SU-DHL-6 (cell line): ENCODE results near the gene TMEM192.

Experiments
- H2AFZ ChIP-seq: fragments of 200-600 bp; sonication (generic); 2 replicates; pipeline ENCODE4 v1.6.1; 2014; ENCODE audit warnings: low read depth, mild to moderate bottlenecking, moderate library complexity, mixed read lengths, antibody characterized with exemption, low read length; ENCODE audit not compliant: severe bottlenecking
- H3F3A ChIP-seq: fragments of 200-600 bp; shearing (Covaris generic); 2 replicates; pipeline ENCODE4 v1.6.0; 2016; ENCODE audit warnings: antibody characterized with exemption, mild to moderate bottlenecking; ENCODE audit not compliant: insufficient read depth
- H3K27ac ChIP-seq: fragments of 200-600 bp; sonication (generic); 2 replicates; pipeline ENCODE4 v1.5.1; 2016; ENCODE audit warnings: low read depth, mild to moderate bottlenecking, low read length, moderate library complexity, mixed read lengths
- H3K27me3 ChIP-seq: fragments of 200-600 bp; sonication (generic), shearing (Covaris generic); 2 replicates; pipeline ENCODE4 v1.6.0; 2014; ENCODE audit warnings: mild to moderate bottlenecking, low read length
- H3K36me3 ChIP-seq: fragments of 200-600 bp; sonication (generic); 2 replicates; pipeline ENCODE4 v1.6.1; 2014; ENCODE audit warnings: mild to moderate bottlenecking, low read length, mixed read lengths
- H3K4me2 ChIP-seq: fragments of 300-600, 200-600 bp; shearing (Covaris generic), sonication (generic); 2 replicates; pipeline ENCODE4 v1.6.0; 2014; ENCODE audit warnings: low read length, low read depth, mild to moderate bottlenecking; ENCODE audit not compliant: poor library complexity, severe bottlenecking
- H3K4me3 ChIP-seq: fragments of 200-600 bp; sonication (generic); 2 replicates; pipeline ENCODE4 v1.5.1; 2014; ENCODE audit warnings: antibody characterized with exemption, low read length, mild to moderate bottlenecking, mixed read lengths; ENCODE audit not compliant: insufficient read depth, poor library complexity, severe bottlenecking
- H3K79me2 ChIP-seq: fragments of 200-600 bp; sonication (generic); 2 replicates; pipeline ENCODE4 v1.6.1; 2014; ENCODE audit warnings: mild to moderate bottlenecking, low read length, moderate library complexity; ENCODE audit not compliant: insufficient read depth
- H3K9ac ChIP-seq: fragments of 200-600 bp; sonication (generic); 2 replicates; pipeline ENCODE4 v1.7.0; 2014; ENCODE audit warnings: mild to moderate bottlenecking, low read length
- H3K9me2 ChIP-seq: fragments of 200-600 bp; sonication (generic); replicated peaks from 2 replicates; pipeline ENCODE4 v1.6.1; 2014; ENCODE audit warnings: low read length; ENCODE audit not compliant: insufficient read depth
- H3K9me3 ChIP-seq: fragments of 200-600 bp; sonication (generic); 2 replicates; pipeline ENCODE4 v1.6.1; 2014; ENCODE audit warnings: low read length, mixed read lengths; ENCODE audit not compliant: insufficient read depth
- H4K20me1 ChIP-seq: fragments of 200-600 bp; sonication (generic); 2 replicates; pipeline ENCODE4 v1.6.1; 2014; ENCODE audit warnings: low read depth, mild to moderate bottlenecking, antibody characterized with exemption, low read length, moderate library complexity, mixed read lengths
- CTCF ChIP-seq: fragments of 200-600 bp; sonication (generic); IDR thresholded peaks from one replicate; pipeline ENCODE4 v1.5.1; 2017; ENCODE audit warnings: antibody characterized with exemption, mild to moderate bottlenecking, low read length, moderate library complexity; ENCODE audit not compliant: insufficient read depth, poor library complexity, severe bottlenecking
- EZH2phosphoT487 ChIP-seq: fragments of 200-600 bp; sonication (generic), shearing (Covaris generic); conservative IDR thresholded peaks from 2 replicates; pipeline ENCODE4 v1.6.1; 2018; ENCODE audit warnings: mild to moderate bottlenecking, antibody characterized with exemption, low read length, moderate library complexity, mixed read lengths

The TMEM192 gene

GRCh38 chr4:165124488-165124887 is 11.8 kb upstream of the TMEM192 start:
- H3K36me3 ChIP-seq = no peaks in the 10 kb centered on the region
- no peak overlapping the region for H3K4me2 ChIP-seq
- no peak overlapping the region for H3K9ac ChIP-seq
- H4K20me1 ChIP-seq = no peaks in the 10 kb centered on the region
- no peak overlapping the region for H3K4me3 ChIP-seq
- TF ChIP-seq CTCF = no peak
- no peak for TF ChIP-seq EZH2phosphoT487
- no peak overlapping the region for H3K27ac ChIP-seq
- H3F3A ChIP-seq = no peaks in the 10 kb centered on the region
- no peaks in the 10 kb centered on the region for H3K9me3 ChIP-seq
- H3K9me2 ChIP-seq = no peaks in the 10 kb centered on the region
- H2AFZ ChIP-seq = no peak overlapping the region
- no peaks in the 10 kb centered on the region for H3K27me3 ChIP-seq
- H3K79me2 ChIP-seq = no peaks in the 10 kb centered on the region

GRCh38 chr4:165118256-165118909 is 5.7 kb upstream of the TMEM192 start:
- no peaks in the 10 kb centered on the region for H3K27me3 ChIP-seq
- H3K9me2 ChIP-seq = no peaks in the 10 kb centered on the region
- H3K4me3 ChIP-seq = no peak overlapping the region
- no peak overlapping the region for H3K27ac ChIP-seq
- H4K20me1 ChIP-seq = no peaks in the 10 kb centered on the region
- H3K9ac ChIP-seq = no peak overlapping the region
- no peak overlapping the region for H3K4me2 ChIP-seq
- TF ChIP-seq EZH2phosphoT487 (no peak), CTCF (no peak)
- H2AFZ ChIP-seq = no peak overlapping the region
- no peaks in the 10 kb centered on the region for H3K79me2 ChIP-seq
- H3K9me3 ChIP-seq = no peaks in the 10 kb centered on the region
- H3F3A ChIP-seq = no peaks in the 10 kb centered on the region
- H3K36me3 ChIP-seq = no peaks in the 10 kb centered on the region

- H3F3A ChIP-seq = no peaks in the 10 kb centered on the region
- no peak overlapping the region for H3K9ac ChIP-seq
- no peaks in the 10 kb centered on the region for H4K20me1 ChIP-seq
- no peaks in the 10 kb centered on the region for H3K9me3 ChIP-seq
- no peaks in the 10 kb centered on the region for H3K9me2 ChIP-seq
- peaks cover 12% of the 10 kb centered on the region for H3K79me2 ChIP-seq
- H3K4me3 ChIP-seq = no peak overlapping the region
- no peaks in the 10 kb centered on the region for H3K36me3 ChIP-seq
- H3K27me3 ChIP-seq = no peaks in the 10 kb centered on the region
- TF ChIP-seq EZH2phosphoT487 = no peak
- TF ChIP-seq CTCF = no peak
- no peak overlapping the region for H2AFZ ChIP-seq
- H3K4me2 ChIP-seq = no peak overlapping the region
- no peak overlapping the region for H3K27ac ChIP-seq
These were observed 2.6 kb upstream of the TMEM192 start for GRCh38 chr4:165115301-165115700.
